Measurements from ENCODE around the gene HNF1B.

DNA sequence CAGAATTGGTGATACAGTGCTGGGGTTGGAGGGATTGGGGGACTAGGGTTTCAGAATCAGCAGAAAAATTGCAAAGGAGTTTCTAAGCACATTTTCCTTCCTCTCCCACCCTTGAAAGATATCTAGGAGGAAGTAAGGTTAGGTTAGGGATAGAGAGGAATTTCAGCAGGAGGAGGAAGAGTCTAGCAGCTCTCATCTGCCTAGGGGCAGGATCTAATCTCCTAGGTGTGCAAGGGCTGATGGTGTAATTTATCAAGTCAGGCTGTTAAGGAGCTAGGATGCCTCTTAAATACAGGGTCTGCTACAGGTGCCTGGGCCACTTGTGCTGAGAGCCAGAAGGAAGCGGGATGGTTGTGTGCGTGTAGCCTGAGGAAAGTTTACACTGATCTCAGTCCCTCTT is 1.8 kb upstream of the HNF1B start:
- TF ChIP-seq, protein P1, sequence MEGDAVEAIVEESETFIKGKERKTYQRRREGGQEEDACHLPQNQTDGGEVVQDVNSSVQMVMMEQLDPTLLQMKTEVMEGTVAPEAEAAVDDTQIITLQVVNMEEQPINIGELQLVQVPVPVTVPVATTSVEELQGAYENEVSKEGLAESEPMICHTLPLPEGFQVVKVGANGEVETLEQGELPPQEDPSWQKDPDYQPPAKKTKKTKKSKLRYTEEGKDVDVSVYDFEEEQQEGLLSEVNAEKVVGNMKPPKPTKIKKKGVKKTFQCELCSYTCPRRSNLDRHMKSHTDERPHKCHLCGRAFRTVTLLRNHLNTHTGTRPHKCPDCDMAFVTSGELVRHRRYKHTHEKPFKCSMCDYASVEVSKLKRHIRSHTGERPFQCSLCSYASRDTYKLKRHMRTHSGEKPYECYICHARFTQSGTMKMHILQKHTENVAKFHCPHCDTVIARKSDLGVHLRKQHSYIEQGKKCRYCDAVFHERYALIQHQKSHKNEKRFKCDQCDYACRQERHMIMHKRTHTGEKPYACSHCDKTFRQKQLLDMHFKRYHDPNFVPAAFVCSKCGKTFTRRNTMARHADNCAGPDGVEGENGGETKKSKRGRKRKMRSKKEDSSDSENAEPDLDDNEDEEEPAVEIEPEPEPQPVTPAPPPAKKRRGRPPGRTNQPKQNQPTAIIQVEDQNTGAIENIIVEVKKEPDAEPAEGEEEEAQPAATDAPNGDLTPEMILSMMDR (IDR thresholded peaks at IDR 0.05; ENCODE audit: low read length): no peak
- TF ChIP-seq EZH2 (optimal IDR thresholded peaks at IDR 0.05; ENCODE audit: low read depth, low read length): no peak
